BE2C (cell line): Measurements from ENCODE around the gene CTXND1.

Experiments
- DNase-seq: peaks from one replicate; pipeline ENCODE4 v3.0.0-alpha.2; 2020
- H3K27me3 ChIP-seq: fragments of 250-450 bp; sonication (Bioruptor Pico); 2 replicates; pipeline ENCODE4 v1.5.1; 2020; ENCODE audit warnings: mild to moderate bottlenecking
- H3K36me3 ChIP-seq: fragments of 250-450 bp; sonication (Bioruptor Pico); 2 replicates; pipeline ENCODE4 v1.5.1; 2020; ENCODE audit warnings: mild to moderate bottlenecking
- H3K4me1 ChIP-seq: fragments of 250-450 bp; sonication (Bioruptor Pico); 2 replicates; pipeline ENCODE4 v1.5.1; 2020
- H3K4me3 ChIP-seq: 2 replicates; pipeline ENCODE4 v1.5.1; 2011; ENCODE audit warnings: low read depth, low read length
- H3K9me3 ChIP-seq: fragments of 250-450 bp; sonication (Bioruptor Pico); 2 replicates; pipeline ENCODE4 v1.5.1; 2020
- TF ChIP-seq, protein P1 (sequence below): IDR thresholded peaks from 2 replicates; pipeline ENCODE4 v1.5.1; 2012; ENCODE audit warnings: mild to moderate bottlenecking, low read depth, low read length

Gene CTXND1

GRCh38 chr15:80274554-80274953 is 22.5 kb upstream of the CTXND1 start:
- H3K4me1 ChIP-seq = no peaks in the 10 kb centered on the region
- DNase-seq = no peak
- TF ChIP-seq, protein P1, sequence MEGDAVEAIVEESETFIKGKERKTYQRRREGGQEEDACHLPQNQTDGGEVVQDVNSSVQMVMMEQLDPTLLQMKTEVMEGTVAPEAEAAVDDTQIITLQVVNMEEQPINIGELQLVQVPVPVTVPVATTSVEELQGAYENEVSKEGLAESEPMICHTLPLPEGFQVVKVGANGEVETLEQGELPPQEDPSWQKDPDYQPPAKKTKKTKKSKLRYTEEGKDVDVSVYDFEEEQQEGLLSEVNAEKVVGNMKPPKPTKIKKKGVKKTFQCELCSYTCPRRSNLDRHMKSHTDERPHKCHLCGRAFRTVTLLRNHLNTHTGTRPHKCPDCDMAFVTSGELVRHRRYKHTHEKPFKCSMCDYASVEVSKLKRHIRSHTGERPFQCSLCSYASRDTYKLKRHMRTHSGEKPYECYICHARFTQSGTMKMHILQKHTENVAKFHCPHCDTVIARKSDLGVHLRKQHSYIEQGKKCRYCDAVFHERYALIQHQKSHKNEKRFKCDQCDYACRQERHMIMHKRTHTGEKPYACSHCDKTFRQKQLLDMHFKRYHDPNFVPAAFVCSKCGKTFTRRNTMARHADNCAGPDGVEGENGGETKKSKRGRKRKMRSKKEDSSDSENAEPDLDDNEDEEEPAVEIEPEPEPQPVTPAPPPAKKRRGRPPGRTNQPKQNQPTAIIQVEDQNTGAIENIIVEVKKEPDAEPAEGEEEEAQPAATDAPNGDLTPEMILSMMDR = no peak
- no peaks in the 10 kb centered on the region for H3K36me3 ChIP-seq
- no peaks in the 10 kb centered on the region for H3K9me3 ChIP-seq
- no peak overlapping the region for H3K4me3 ChIP-seq
- H3K27me3 ChIP-seq = no peaks in the 10 kb centered on the region

DNA sequence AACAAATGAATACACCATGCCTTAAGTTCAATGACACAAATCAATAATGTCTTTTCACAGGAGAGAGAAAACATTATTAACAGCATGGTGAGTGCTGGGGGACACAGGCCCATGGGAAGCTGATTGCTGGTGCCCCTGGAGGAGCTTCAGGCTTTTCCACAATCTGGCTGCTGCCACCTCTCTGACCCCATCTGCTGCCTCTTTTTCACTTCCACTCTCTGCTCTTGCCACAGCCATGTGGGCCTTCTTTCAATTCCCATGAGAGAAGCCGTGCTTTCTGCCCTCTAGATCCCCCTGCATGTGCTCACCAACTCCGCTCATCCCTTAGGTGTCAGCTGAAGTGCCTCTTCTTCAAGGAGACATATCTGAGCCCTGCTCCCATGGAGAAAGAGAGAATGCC is 21.0 kb upstream of the CTXND1 start:
- TF ChIP-seq, protein P1 = no peak
- Histone ChIP-seq H3K9me3 (no peaks in the 10 kb centered on the region), H3K4me1 (no peaks in the 10 kb centered on the region), H3K36me3 (no peaks in the 10 kb centered on the region), H3K27me3 (no peaks in the 10 kb centered on the region; the same call in 1 of the 2 replicates), H3K4me3 (no peak overlapping the region)
- no peak for DNase-seq

DNA sequence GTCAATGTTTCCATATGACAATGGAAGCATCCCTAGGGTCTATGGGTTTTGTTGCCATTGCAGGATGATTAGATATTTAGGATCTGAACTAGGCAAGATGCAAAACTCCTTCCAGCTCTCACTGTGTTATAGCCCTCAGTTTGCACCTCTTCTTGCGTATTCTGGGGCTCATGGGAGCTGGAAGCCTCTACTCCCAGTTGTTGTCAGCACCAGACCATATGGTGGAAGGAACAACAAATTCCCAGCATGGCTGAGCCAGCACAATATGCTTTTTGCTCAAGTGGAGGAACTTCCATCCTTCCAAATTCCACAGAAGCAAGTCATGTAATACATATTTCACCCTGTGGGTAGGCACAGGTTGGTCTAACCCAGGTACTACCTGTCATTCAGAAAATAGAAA is 18.5 kb upstream of the CTXND1 start:
- TF ChIP-seq, protein P1 = no peak
- H3K27me3 ChIP-seq = no peaks in the 10 kb centered on the region; the same call in 1 of the 2 replicates
- H3K9me3 ChIP-seq = no peaks in the 10 kb centered on the region
- no peak for DNase-seq
- no peak overlapping the region for H3K4me3 ChIP-seq
- H3K4me1 ChIP-seq = no peaks in the 10 kb centered on the region
- H3K36me3 ChIP-seq = no peaks in the 10 kb centered on the region

DNA sequence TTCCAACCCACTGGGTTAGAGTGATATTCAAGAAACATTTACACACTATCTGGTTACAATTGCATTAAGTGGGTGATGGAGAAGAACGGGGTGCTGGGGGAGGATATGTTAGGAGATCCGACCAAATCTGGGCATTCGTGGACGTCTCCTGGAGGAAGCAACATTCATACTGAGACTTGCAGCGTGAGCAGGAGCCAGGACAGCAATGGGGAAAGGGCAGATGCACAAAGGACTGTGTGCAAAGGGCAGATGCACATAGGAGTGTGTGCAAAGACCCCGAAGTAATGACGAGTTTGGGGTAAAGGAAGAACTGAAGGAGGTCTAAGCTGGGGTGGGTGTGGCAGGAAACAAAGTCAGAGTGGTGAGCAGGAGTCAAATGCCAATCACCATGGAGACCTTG is 16.1 kb upstream of the CTXND1 start:
- no peak for DNase-seq
- Histone ChIP-seq H3K27me3 (no peaks in the 10 kb centered on the region; the same call in 1 of the 2 replicates), H3K4me1 (no peaks in the 10 kb centered on the region), H3K9me3 (no peaks in the 10 kb centered on the region), H3K4me3 (no peak overlapping the region), H3K36me3 (no peaks in the 10 kb centered on the region)
- TF ChIP-seq, protein P1 = no peak

DNA sequence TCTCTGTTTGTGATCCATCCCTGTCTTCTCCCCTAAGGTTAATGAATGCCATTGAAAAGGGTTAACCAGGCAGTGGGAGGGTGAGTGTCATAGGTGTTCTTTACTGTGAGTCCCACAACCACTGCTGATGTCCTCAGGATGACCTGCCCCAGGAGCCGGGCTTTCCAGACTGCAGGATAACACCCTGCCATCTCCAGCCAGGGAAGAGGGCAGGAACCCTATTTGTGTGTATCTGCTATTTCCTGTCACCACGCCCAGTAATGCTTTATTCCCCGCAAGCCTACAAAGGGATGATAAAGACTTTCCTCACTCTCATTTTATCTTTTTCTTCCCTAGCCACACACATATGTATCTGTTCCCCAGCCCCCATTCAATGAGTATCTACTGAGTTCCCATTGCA is 15.6 kb upstream of the CTXND1 start:
- no peak overlapping the region for H3K4me3 ChIP-seq
- TF ChIP-seq, protein P1 = no peak
- H3K9me3 ChIP-seq = no peaks in the 10 kb centered on the region
- no peak for DNase-seq
- H3K36me3 ChIP-seq = no peaks in the 10 kb centered on the region
- H3K27me3 ChIP-seq = no peaks in the 10 kb centered on the region; the same call in 1 of the 2 replicates
- H3K4me1 ChIP-seq = no peaks in the 10 kb centered on the region

- no peaks in the 10 kb centered on the region for H3K9me3 ChIP-seq
- H3K4me3 ChIP-seq = no peak overlapping the region
- TF ChIP-seq, protein P1 = no peak
- H3K27me3 ChIP-seq = no peaks in the 10 kb centered on the region; the same call in 1 of the 2 replicates
- H3K4me1 ChIP-seq = no peaks in the 10 kb centered on the region
- DNase-seq = no peak
- no peaks in the 10 kb centered on the region for H3K36me3 ChIP-seq
These were observed 14.7 kb upstream of the CTXND1 start for GRCh38 chr15:80266745-80267144.
